NAMALWA (cell line): ENCODE measurements around the gene PDCD2L.
"Not testable (repeated sequence)": the region's sequence is repeated elsewhere in the genome, so short reads cannot be mapped to it uniquely, and the experiment has no call there.

ENCODE experiments used
- DNase-seq: peaks from one replicate; pipeline ENCODE4 v3.0.0-alpha.2; 2015; ENCODE audit warnings: low spot score

The PDCD2L gene

DNA sequence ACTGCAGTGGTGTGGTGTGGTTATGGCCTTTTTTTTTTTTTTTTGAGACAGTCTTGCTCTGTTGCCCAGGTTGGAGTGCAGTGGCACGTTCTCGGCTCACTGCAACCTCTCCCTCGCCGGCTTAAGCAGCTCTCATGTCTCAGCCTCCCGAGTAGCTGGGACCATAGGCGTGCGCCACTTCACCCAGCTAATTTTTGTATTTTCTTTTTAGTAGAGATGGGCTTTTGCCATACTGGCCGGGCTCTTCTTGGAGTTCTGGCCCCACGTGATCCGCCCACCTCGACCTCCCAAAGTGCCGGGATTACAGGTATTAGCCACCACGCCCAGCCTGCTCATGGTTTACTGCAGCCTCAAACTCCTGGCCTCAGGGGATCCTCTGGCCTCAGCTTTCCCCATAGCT, 7.0 kb downstream of the PDCD2L start:
- DNase-seq = no peak

DNA sequence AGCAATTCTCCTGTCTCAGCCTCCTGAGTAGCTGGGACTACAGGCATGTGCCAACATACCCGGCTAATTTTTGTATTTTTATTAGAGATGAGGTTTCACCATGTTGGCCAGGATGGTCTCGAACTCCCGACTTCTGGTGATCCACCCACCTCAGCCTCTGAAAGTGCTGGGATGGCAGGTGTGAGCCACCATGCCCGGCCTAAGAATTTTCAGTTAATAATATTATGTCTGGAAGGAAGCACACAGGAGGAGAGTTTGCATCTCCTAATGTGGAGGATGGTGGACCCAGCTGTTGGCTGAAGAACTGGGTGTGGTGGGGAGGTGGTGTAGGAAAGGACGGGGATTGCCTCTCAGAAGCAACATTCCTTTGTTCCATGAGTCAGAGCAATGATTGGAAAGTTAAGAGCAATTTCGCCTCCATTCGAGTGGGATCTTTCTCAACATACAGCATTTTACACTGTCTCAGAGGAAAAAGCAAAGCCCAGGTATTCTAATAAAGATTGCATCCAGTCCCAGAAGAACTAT, 11.9 kb downstream of the PDCD2L start:
- no peak for DNase-seq

DNA sequence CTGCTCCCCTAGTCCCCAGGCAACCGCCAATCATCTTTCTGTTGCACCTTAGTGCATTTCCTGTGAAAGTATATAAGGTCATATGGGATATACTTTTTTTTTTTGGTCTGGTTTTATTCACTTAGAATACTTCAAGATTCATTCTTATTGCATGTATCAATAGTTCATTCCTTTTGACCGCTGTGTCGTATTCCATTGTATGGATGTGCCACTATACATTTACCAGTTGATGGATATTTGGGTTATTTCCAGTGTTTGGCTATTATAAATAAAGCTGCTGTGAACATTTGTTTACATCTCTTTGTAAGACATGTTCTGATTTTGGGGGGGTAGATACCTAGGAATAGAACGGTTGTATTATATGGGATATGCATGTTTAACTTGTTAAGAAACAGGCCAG, 14.1 kb downstream of the PDCD2L start:
- DNase-seq = no peak

DNA sequence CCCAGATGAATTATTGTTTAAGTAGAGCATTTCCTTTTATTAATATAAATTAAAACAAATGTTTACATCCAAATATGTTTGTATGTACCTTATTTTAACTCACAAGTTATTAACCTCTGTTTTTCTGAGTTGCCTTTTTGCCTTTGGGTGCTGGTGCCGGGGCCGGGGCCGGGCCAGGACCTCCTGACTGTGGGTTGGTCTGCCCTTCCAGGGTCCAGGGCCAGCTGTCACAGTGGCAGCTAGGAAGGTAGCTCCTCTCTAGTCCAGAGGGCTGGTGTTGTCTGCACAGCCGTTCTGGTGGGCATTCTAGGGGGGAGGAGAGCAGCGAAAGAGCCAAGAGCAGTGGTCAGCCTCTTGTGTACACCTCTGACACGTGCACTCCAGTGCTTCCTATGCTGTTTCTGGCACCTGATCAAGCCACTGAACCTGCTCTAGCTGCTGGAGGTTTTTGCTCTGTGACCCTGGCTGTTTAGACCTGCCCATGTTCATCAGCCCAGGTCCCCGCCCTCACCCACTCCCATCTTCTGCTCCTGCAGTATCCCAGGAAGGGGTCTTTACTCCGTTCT, 22.0 kb downstream of the PDCD2L start:
- no peak for DNase-seq

DNA sequence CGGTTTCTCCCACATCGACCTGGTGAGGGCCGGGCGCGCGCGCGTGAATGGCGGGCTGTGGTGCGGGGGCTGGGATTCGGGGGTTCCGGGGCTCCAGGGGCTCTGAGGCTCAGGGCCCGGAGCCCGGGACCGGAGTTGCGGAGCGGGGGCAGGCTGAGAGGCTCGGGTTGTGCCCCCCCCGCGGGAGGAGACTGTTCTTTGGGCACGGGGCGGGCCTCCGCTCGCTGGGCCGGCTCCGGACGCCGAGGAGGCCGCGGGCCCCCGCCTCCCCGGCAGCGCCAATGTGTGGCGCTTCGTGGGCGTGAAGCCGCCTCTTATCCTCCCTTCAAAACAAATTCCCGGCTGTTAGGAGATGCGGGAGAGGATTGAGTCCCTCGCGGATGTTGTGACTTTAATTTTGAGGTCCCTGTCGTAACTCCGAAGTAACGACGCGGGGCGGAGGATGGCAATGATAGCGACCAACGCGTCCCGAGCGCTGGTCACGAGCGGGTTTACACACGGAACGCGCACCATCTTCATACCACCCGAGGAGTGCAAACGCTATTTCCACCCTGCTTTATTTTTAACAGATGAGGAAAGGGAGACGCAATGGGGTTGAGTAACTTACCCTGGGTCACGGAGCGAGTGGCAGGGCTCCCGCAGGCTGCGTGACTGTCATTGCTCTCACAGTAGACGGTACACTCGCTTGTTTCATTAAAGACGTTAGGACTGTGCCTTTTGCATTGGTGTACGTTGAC, 24.5 kb downstream of the PDCD2L start:
- peak; percentile 49 for DNase-seq

DNA sequence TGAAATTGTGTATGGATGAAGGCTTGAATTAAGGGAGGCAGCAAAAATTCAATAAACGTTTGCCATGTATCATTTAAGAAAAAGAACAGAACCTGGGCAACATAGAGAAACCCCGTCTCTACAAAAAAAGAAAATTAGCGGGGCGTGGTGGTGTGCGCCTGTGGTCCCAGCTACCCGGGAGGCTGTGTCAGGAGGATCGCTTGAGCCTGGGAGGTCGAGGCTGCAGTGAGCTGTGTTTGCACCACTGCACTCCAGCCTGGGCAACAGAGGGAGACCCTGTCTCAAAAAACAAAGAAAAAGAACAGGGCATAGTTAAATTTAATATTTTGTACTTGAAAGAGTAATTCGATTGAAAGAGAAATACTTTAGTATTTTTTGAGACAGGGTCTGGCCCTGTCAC, 25.4 kb downstream of the PDCD2L start:
- no peak for DNase-seq

DNA sequence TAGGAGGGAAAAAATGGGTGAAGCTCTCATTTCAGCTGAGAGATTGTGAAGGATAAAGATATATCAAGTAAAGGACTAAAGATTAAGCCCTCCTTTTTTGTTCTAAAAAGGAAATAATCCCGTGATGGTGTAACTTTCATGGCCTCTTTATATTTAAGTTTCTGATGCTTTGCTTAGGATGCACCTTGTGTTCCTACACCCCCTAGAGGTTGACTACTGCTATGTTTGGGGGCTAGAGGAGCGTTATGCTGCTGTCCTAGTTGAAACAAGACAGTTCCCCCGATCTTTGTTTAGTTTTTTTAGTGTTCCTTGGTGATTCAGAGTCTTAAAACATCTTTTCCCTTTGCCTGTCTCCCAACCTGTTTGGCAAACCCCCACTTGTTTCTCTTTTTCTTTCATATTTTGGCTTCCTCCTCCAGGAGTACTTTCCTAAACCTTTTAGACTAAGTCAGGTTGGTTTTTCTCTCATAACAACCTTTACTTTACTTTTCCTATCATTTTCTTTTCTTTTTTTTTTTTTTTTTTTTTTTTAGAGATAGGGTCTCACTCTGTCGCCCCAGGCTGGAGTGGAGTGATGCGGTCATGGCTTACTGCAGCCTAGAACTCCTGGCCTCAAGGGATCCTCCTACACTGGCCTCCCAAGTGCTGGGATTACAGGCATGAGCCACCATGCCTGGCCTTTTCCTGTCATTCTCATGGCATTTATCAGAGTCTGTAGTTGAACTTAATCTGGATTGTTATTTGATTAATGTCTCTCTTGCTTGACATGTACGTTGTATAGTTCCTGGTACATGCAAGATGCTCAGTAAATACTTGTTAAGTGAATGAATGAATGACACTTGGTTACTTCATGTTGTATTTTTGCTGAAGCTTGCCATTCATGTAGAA, 26.8 kb downstream of the PDCD2L start:
- peak; percentile 88 for DNase-seq

DNA sequence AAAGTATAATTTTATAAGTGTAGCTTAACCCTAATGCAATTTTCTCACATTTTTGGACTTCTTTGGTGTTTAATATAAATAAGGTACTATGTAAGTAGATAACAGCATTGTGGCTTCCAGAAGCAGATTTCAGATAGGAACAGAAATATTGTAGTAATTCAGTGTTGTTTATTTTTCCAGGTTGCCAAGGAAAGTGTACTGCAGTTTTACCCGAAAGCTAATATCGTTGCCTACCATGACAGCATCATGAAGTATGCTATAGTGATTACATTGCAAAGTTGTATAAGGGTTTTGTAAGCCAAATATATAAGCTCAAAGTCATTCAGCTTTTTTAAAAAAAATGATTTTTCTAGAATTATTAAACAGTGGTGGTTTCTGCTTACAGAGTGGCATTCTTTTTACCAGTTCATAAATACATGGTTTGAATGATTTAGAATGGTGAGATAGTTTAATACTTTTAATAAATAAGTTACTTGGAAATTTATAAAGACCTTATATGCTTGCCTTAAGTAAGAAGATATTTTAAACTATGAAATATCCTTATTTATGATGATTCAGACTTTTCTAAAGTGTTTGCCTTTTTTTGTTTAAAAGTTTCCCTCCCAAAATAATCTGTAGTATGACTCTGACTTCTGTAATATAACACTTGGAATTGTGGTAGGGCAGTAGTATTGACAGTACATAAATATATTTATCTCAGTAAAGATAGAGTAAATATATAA, 27.6 kb downstream of the PDCD2L start:
- DNase-seq = no peak

DNA sequence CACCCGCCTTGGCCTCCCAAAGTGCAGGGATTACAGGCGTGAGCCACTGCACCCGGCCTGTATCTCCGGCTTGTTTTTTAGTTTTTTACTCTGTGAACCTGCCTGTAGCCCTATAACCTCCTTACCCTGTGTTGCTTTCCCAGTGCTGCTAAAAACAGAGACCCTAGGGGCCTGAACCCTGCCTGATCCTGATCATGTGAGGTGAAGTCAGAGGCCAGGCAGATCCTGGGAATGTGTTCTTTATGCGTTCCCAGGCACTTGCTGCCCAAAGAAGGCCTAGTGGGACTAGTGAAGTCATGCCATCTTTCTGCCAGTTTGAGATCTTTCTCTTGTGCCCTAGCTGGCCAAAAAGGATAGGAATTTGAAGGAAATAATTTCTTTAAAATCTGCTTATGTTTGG, 28.6 kb downstream of the PDCD2L start:
- DNase-seq = no peak

DNA sequence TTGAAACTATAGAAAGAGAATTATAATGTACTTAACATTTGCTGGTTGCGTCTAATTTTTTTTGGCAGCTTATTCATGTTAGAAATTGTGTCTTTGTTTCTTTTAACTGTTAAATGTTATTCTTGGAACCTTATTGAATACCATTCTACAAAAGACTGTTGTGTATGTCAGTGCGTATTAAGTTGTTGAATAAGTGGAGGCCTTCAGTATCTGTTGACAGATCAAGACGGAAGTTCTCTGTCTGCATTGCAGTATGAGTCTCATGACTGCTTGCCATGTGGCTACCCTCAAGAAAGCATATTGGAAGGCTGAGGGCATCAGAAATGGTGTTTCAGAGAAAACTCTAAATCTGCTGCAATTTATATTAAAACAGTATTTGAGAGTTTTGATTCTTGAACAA, 32.5 kb downstream of the PDCD2L start:
- no peak for DNase-seq

DNA sequence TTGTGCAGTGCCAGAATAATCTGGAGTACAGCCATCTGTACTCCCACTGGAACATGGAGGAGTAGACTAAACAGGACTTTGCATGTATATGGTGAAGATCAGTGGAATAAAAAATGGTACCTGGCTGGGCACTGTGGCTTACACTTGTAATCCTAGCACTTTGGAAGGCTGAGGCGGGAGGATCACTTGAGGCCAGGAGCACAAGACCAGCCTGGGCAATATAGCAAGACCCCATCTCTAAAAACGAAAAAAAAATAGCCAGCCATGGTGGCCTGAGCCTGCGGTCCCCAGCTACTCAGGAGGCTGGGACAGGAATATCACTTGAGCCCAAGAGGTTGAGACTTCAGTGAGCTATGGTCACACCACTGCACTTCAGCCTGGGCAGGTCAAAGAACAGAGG, 44.0 kb downstream of the PDCD2L start:
- DNase-seq = no peak

DNA sequence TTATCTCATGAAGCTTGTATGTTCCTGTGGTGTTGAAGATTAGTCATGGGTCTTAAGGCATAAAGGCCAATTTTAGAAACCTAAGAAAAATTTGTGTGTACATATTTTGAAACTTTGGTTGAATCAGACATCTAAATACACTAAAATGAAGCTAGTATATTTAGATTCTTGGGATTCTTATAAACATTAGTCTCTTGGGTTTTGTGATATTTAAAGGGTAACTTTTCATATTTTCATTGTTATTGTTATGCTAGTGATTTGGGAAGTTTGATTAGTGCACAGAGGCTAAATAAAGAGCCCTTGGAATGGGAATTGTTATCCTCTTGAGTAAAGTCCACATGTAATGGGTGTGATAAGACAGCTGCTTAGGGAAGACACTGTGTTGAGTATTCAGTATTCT, 48.5 kb downstream of the PDCD2L start:
- DNase-seq = no peak

DNA sequence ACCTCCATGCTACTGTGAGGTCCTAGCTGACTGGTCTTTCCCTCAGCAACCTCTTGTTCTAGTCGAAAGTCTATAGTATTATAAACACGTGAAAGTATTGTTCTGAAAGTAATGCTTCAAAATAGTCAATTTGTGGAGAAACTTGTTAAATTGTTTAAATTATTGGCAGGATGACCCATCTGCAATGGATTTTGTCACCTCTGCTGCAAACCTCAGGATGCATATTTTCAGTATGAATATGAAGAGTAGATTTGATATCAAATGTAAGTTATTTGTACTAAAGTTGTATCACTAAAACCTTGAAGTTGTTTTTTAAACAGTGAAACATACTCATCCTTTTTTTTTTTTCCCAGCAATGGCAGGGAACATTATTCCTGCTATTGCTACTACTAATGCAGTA, 49.9 kb downstream of the PDCD2L start:
- no peak for DNase-seq

DNA sequence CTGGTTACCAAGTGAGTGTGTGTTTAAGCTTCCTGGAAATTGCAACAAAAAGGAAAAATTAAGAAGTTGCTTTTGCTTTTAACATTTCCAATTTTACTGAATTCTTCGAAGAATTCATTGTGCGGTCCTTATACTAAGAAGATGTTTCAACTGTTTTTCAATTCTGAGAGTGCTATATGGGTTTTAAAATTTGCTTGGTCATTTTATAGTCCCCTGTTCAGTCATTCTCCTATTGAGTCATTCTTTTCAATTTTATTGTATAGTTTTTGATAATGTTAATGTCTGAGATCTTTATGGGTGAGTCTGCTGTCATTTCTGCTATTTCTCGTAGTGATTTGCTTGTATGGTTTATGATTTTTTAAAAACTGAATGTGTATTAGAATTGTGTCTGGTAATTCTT, 50.5 kb downstream of the PDCD2L start:
- DNase-seq = no peak

DNA sequence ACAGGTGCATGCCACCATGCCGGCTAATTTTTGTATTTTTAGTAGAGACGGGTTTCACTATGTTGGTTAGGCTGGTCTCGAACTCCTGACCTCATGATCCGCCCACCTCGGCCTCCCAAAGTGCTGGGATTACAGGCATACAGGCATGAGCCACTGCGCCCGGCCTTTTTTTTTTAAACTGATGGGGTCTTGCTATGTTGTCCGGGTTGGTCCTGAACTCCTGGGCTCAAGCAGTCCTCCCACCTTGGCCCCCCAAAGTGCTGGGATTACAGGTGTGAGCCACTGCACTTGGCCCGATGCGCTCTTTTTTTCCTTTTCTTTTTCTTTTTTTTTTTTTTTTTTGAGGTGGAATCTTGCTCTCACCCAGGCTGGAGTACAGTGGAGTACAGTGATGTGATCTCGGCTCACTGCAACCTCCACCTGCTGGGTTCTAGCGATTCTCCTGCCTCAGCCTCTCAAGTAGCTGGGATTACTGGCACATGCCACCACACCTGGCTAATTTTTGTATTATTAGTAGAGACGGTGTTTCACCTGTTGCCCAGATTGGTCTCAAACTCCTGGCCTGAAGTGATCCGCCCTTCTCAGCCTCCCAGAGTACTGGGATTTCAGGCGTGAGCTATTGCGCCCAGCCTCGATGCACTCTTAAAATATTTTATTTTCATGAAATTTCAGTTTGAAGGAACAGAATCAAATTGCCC, 51.7 kb downstream of the PDCD2L start:
- not testable (repeated sequence) for DNase-seq

DNA sequence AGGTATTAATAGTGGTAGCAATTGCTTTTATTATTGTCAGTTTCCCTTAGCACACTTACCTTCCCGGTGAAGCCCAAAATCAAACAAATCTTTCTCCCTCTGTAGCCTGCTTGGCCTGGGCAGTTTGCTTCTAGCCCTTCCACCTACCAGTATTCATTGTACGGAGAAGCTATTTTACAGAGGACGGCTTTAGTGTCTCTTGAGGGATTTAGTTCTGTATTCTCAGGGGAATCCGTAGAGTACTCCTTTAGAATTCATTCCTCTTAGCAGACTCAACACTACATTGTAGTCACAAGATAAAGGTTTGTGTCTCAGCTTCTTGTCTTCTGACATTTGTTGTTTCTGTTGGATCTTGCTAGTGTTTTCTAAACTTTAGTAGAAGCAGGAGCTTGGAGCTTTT, 53.2 kb downstream of the PDCD2L start:
- no peak for DNase-seq

DNA sequence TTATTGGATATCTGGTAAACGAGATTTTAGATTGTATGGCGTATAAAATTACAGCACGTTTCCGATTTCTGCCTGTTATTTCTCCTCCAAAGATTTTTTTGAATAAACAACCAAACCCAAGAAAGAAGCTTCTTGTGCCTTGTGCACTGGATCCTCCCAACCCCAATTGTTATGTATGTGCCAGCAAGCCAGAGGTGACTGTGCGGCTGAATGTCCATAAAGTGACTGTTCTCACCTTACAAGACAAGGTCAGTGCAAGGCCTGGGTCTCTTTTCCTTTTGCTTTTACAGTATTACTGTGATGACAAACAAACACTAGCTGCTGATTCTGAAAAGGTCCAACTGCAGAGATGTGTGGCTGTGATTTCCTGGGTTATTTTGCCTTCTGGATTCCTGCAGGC, 54.5 kb downstream of the PDCD2L start:
- no peak for DNase-seq

DNA sequence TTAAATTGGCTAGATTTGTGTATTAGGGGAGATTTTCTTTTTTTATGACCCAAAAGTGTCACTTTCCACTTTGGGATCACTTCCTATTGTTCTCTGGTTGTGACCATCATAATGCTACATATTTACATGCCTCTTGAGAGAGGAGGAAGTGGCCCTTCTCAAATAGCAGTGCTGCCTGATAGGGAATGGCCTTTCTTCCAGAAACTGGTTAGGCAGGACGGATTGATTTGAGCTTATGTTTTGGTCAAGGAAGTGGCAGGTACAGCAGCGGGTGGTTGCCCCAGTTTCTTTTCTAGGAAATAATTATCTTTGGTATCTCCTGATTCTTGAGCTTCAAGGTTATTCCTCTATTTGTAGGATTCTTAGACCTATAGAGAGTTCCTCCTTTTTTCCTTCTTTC, 55.4 kb downstream of the PDCD2L start:
- DNase-seq = no peak

DNA sequence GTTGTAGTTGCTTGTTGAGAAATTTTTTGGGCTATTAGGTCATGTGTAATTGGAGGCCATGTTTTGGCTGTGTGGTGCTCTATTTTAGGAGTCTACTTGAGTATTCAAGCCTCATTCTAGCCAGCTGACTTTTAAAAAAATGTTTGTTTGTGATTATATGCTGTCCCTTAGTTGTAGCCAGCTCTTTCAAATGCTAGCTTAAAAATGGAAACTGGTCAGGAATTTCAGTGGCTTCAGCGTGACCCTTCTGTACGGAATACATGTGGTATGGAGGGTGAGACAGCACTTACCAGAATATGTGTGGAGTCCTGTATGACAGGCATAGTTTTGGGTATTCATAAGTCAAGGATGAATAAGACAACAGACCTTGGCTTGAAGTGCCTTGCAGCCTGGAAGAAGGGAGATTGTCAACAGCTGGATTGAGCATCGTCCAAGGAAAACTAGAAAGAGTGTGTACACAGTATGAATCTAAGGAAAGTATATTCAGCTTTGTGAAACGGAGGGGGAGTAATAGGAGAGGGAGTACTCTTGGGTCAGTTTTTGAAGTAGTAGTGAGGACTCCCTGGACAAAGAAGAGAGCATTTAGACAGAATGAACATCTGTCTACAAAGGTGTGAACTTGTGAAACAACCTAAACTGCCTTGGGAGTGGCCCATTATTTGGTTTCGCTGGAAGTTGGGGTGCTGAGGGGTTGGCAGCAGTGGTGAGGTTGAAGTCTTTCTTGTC, 57.3 kb downstream of the PDCD2L start:
- DNase-seq = no peak

DNA sequence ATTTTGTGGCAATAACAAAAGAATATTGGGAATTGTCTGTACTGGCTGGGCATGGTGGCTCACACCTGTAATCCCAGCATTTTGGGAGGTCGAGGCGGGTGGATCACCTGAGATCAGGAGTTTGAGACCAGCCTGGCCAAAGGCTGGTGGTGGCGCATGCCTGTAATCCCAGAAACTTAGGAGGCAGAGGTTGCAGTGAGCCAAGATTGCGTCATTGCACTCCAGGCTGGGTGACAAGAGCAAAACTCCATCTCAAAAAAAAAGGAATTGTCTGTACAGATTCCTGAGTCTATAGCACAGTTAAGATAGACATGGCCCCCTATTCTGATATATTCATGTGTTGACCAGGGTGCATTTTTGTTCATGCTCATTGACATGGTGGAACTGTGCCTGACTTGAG, 60.6 kb downstream of the PDCD2L start:
- not testable (repeated sequence) for DNase-seq

DNA sequence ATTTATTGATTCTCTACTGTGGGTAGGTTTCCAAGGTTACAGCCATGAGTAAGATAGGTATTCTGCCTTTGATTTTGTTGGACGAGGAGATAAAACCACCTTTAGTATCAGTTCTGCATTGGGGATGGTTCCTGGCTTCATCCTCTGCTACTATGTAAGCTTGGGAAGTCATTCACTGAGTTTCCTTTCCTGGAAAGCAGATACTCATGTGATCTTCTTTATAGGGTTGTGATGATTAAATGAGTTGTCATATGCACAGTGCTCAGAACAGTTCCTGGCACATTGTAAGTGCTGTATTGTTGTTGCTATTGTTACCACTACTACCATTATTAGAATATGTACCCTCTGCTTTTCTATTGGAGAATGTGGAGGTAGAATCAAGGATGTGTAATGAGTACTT, 64.2 kb downstream of the PDCD2L start:
- no peak for DNase-seq
